Measurements from ENCODE around the gene KCNG2.

Gene KCNG2

DNA sequence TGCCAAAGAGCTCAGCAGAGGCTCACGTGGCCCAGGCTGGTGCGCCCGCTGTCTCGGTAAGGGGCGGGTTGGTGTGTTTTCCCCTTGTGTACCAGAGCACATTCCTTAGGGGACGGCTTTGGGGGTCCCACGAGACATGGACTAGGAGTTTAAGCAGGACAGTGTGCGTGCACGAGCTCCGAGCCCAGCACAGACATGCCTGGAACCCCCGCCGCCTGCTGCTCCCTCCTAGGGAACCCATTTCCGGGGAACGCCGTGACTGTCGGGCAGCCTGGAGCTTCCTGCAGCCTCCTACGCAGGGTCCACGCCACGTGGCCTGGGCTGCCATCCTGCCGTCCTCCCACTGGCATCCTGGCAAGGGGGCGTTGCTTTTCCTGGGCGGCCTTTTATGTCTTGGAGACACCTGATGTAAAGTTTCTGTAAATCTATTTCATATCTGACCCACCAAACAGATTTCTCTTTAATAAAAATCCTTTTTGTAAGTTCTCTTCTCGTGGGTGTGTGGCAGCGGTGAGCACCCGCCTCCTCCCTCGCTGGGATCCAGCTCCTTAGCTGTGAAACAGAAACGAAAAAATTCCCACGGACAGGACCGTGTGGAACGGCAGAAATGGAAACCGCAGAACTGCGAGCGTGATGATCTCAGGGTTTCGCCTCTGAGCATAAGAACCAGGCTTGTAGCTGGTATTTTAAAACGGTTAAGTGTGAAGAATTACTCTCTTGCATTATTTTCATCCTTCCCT lies 43.5 kb upstream of the KCNG2 start:
- DNase-seq (ENCODE audit: low read depth): no peak
- TF ChIP-seq, protein P1, sequence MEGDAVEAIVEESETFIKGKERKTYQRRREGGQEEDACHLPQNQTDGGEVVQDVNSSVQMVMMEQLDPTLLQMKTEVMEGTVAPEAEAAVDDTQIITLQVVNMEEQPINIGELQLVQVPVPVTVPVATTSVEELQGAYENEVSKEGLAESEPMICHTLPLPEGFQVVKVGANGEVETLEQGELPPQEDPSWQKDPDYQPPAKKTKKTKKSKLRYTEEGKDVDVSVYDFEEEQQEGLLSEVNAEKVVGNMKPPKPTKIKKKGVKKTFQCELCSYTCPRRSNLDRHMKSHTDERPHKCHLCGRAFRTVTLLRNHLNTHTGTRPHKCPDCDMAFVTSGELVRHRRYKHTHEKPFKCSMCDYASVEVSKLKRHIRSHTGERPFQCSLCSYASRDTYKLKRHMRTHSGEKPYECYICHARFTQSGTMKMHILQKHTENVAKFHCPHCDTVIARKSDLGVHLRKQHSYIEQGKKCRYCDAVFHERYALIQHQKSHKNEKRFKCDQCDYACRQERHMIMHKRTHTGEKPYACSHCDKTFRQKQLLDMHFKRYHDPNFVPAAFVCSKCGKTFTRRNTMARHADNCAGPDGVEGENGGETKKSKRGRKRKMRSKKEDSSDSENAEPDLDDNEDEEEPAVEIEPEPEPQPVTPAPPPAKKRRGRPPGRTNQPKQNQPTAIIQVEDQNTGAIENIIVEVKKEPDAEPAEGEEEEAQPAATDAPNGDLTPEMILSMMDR (IDR thresholded peaks at IDR 0.05; ENCODE audit: low read length, missing control alignments): no peak

GRCh38 chr18:79754831-79755351 lies 42.8 kb upstream of the KCNG2 start:
- no peak overlapping the region for H3K4me3 ChIP-seq (replicated peaks; ENCODE audit: low read depth, low read length)
- TF ChIP-seq, protein P1 (IDR thresholded peaks at IDR 0.05; ENCODE audit: low read length, missing control alignments): no peak
- DNase-seq (ENCODE audit: low read depth): no peak

More for the DNA sequence above, 43.5 kb upstream of the KCNG2 start:
- no peak overlapping the region for H3K4me3 ChIP-seq (replicated peaks; ENCODE audit: low read depth, low read length)

- TF ChIP-seq, protein P1 (IDR thresholded peaks at IDR 0.05; ENCODE audit: low read length, missing control alignments): no peak
- no peak overlapping the region for H3K4me3 ChIP-seq (replicated peaks; ENCODE audit: low read depth, low read length)
- no peak for DNase-seq (ENCODE audit: low read depth)
These were observed 42.1 kb upstream of the KCNG2 start for GRCh38 chr18:79755496-79756142.

DNA sequence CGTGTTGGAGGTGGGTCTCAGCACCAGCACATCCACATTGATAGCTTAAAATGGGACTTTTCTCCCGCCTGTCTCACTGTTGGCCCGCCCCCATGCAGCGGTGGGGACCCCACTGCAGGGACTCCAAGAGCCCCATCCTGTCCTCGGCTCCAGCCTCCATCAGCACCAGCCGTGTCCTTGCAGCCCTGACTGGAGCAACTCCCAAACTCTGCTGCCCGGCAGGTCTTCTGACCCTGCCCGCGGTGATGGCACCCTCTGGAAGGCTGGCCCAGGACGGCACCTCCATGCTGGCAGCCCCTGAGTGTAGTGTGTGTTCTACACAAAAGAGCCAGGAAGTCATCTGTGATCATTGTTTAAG lies 41.6 kb upstream of the KCNG2 start:
- no peak for DNase-seq (ENCODE audit: low read depth)
- H3K4me3 ChIP-seq (replicated peaks; ENCODE audit: low read depth, low read length): no peak overlapping the region
- TF ChIP-seq, protein P1 (IDR thresholded peaks at IDR 0.05; ENCODE audit: low read length, missing control alignments): no peak

- H3K4me3 ChIP-seq (replicated peaks; ENCODE audit: low read depth, low read length): no peak overlapping the region
- TF ChIP-seq, protein P1 (IDR thresholded peaks at IDR 0.05; ENCODE audit: low read length, missing control alignments): no peak
- no peak for DNase-seq (ENCODE audit: low read depth)
These were observed 40.9 kb upstream of the KCNG2 start for GRCh38 chr18:79756826-79757225.

- no peak overlapping the region for H3K4me3 ChIP-seq (replicated peaks; ENCODE audit: low read depth, low read length)
- TF ChIP-seq, protein P1 (IDR thresholded peaks at IDR 0.05; ENCODE audit: low read length, missing control alignments): no peak
- DNase-seq (ENCODE audit: low read depth): no peak
These were observed 37.4 kb upstream of the KCNG2 start for GRCh38 chr18:79760348-79760747.
